ENCODE data around the gene WWC2.

DNA sequence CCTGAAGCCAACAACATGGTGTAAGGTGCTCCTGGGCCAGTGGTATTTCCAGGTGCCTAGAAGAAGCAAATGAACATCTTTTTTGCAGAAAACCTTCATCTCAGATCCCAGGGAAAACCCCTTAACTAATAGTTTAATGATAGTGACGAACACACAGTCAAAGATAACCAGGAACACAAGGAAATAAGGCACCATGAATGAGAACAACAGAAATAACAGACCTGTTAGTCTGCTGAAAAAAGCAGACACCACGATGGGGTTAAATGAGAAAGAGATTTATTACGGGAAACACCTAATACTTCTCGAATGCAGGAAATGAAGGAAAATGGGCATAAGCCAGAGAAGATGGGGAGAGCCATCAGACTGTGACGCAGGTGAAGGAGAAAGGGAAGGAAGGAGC, 30.6 kb upstream of the WWC2 start:
- TF ChIP-seq, protein P1, sequence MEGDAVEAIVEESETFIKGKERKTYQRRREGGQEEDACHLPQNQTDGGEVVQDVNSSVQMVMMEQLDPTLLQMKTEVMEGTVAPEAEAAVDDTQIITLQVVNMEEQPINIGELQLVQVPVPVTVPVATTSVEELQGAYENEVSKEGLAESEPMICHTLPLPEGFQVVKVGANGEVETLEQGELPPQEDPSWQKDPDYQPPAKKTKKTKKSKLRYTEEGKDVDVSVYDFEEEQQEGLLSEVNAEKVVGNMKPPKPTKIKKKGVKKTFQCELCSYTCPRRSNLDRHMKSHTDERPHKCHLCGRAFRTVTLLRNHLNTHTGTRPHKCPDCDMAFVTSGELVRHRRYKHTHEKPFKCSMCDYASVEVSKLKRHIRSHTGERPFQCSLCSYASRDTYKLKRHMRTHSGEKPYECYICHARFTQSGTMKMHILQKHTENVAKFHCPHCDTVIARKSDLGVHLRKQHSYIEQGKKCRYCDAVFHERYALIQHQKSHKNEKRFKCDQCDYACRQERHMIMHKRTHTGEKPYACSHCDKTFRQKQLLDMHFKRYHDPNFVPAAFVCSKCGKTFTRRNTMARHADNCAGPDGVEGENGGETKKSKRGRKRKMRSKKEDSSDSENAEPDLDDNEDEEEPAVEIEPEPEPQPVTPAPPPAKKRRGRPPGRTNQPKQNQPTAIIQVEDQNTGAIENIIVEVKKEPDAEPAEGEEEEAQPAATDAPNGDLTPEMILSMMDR (IDR thresholded peaks at IDR 0.05), result no peak
- TF ChIP-seq POLR2AphosphoS5 (IDR thresholded peaks at IDR 0.05), result no peak
- TF ChIP-seq POLR2A (IDR thresholded peaks at IDR 0.05; ENCODE audit: low read depth), result no peak

All from esophagus muscularis mucosa (tissue), 3 donors.